DMS114 treated with DMSO at 0.1 percent for 48 hours (cell line): Measurements from ENCODE around the gene PAXX.

Experiments
- DNase-seq: peaks from one replicate; lab custom pipeline; 2025; ENCODE audit not compliant: unreplicated experiment; lab: John Stamatoyannopoulos, UW

Gene PAXX

GRCh38 chr9:136991993-136992818 lies at the start of gene PAXX:
Gene PAXX, plus strand, starts transcription at chr9:136992422. Its CDS starts 22 bp downstream, at chr9:136992444.
- DNase-seq = peak; percentile 38

GRCh38 chr9:136942881-136943230 lies 49.4 kb upstream of the PAXX start:
- DNase-seq = no peak

- DNase-seq = no peak
Observed at GRCh38 chr9:136943291-136944211, 48.7 kb upstream of the PAXX start.

GRCh38 chr9:136944212-136944518 lies 48.1 kb upstream of the PAXX start:
- no peak for DNase-seq

GRCh38 chr9:136944519-136945332 lies 47.5 kb upstream of the PAXX start, which contains the start of the genes C8G and FBXW5:
Gene C8G, plus strand, starts transcription at chr9:136945243. Its CDS starts 78 bp downstream, at chr9:136945321.
Gene FBXW5, minus strand, starts transcription at chr9:136944738. Its CDS starts 655 bp downstream, at chr9:136944083.
- peak; percentile 75 for DNase-seq

- DNase-seq = no peak
Observed at GRCh38 chr9:136945333-136946227, 46.6 kb upstream of the PAXX start.

- no peak for DNase-seq
Observed at GRCh38 chr9:136946228-136947027, 45.8 kb upstream of the PAXX start.

GRCh38 chr9:136947028-136947891 lies 45.0 kb upstream of the PAXX start:
- no peak for DNase-seq

GRCh38 chr9:136947955-136948510 lies 44.2 kb upstream of the PAXX start:
- DNase-seq = peak; percentile 8

- DNase-seq = no peak
Observed at GRCh38 chr9:136949239-136949816, 42.9 kb upstream of the PAXX start.

GRCh38 chr9:136949817-136950655 lies 42.2 kb upstream of the PAXX start:
- DNase-seq = peak; percentile 60

GRCh38 chr9:136950656-136951276 lies 41.5 kb upstream of the PAXX start:
- DNase-seq = no peak

GRCh38 chr9:136951541-136952320 lies 40.5 kb upstream of the PAXX start, which contains the start of gene LCN12:
Gene LCN12, plus strand, starts transcription at chr9:136952273. Its CDS starts 55 bp downstream, at chr9:136952328.
- DNase-seq = no peak

GRCh38 chr9:136952321-136952850 lies 39.8 kb upstream of the PAXX start:
- DNase-seq = no peak
